Activated CD4-positive, alpha-beta T cell treated with anti-CD3 and anti-CD28 coated beads, Interleukin-2, amount 10 ng/mL, durations not matched to agents 7 days and 5 days (primary cell): ENCODE measurements around the gene DNMT1. TPM values are rescaled to one million over a fixed set of nuclear protein-coding genes. Genes with fewer than 3 reads are reported as not detected.
A peak's percentile ranks its signal among the peaks of the same experiment; 100 is the strongest.

Experiments
- CTCF ChIA-PET: fragments of 350-600 bp; sonication (Branson Sonifier 250); formaldehyde crosslinking; loops from one replicate; lab custom pipeline; 2021; ENCODE audit warnings: antibody characterized with exemption; lab: Charles Lee
- POLR2A ChIA-PET: fragments of 350-600 bp; sonication (Branson Sonifier 250); formaldehyde crosslinking; loops from one replicate; lab custom pipeline; 2021; ENCODE audit warnings: antibody characterized with exemption; lab: Charles Lee
- DNase-seq: peaks from one replicate; pipeline ENCODE4 v3.0.0-alpha.2; 2020
- H3K27ac Mint-ChIP-seq: one replicate; pipeline ENCODE4 v1.8.0; 2021; ENCODE audit warnings: mild to moderate bottlenecking, moderate library complexity, mixed read lengths
- H3K27me3 Mint-ChIP-seq: one replicate; pipeline ENCODE4 v1.8.0; 2021; ENCODE audit warnings: mixed read lengths
- H3K36me3 Mint-ChIP-seq: one replicate; pipeline ENCODE4 v1.8.0; 2021; ENCODE audit warnings: low read depth, mixed read lengths
- H3K4me1 Mint-ChIP-seq: one replicate; pipeline ENCODE4 v1.8.0; 2021; ENCODE audit warnings: mixed read lengths
- H3K4me3 Mint-ChIP-seq: one replicate; pipeline ENCODE4 v1.8.0; 2021; ENCODE audit warnings: mild to moderate bottlenecking, moderate library complexity, mixed read lengths
- H3K9me3 Mint-ChIP-seq: one replicate; pipeline ENCODE4 v1.8.0; 2021; ENCODE audit warnings: mixed read lengths
- total RNA-seq, 2 experiments: library from RNA; stranded (reverse); gene quantifications; one replicate each; pipeline ENCODE4 v1.2.3, GENCODE V29; 2021

Gene DNMT1
- total RNA-seq, 2 experiments from 2014 or later = 375 to 404 TPM

DNA sequence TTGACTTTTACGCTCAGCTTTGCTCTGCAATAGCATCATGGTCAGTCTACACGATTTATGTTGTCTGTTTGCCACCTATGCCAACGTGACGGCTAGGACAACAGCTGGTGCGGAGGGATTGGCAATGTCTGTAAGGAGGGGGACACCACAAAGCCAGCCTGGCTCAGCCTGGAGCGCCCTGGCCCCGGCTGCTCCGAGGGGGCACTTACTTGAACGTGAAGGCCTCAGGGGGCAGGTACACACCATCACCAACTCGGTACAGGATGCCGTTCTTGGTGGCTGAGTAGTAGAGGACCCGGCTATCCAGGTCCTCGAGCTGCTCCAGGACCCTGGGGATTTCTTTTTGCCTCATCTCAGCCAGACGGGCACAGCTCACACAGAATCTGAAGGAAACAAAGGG lies 48.6 kb downstream of the DNMT1 start:
- ChIA-PET POLR2A (no interaction called here), CTCF (no interaction called here)
- Mint-ChIP-seq H3K27ac (peak overlapping the region; percentile 43), H3K9me3 (no peaks in the 10 kb centered on the region), H3K27me3 (no peaks in the 10 kb centered on the region), H3K4me1 (peaks cover 38% of the 10 kb centered on the region), H3K4me3 (no peak overlapping the region), H3K36me3 (peaks cover 71% of the 10 kb centered on the region)
- DNase-seq = no peak

DNA sequence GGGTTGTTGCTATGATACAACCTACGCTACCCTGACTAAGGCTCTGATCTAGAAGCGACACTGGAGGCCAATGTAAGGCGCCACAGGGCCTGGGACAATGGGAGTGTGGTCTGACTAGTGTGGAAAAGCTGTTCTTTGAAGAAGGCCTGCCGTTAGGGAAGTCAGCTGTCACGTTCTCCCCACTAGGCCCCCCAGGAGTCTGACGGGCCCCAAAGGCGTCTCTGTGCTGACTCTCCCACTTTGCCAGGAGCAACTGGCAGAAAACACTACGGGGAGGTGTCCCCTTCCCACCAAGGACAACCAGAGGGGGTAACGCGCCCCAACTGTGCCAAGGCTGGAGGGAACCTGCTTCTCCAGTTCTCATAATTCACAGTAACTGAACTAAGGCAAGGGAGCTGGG lies 49.7 kb downstream of the DNMT1 start:
- POLR2A ChIA-PET = no interaction called here
- H3K36me3 Mint-ChIP-seq = peaks cover 70% of the 10 kb centered on the region

DNA sequence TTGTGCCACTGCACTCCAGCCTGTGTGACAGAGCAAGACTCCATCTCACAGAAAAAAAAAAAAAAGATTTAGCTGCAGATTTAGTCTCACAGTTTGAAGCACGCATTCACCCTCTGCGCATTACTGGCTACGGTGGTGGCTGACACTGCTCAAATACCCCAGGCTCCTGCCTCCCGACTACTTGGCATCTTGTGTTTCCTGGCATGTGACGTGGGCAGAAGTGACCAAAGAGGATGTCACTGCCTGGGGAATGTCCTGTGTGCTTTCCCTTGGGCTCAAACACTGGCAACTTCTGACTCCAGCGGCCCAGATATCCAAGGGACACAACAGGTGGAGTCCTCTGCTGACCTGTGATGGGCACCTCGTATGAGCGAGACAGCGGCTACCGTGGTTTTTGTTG lies 50.4 kb downstream of the DNMT1 start:
- DNase-seq = no peak
- Mint-ChIP-seq H3K27ac (peak overlapping the region; percentile 99), H3K27me3 (no peaks in the 10 kb centered on the region), H3K4me3 (no peak overlapping the region), H3K4me1 (peaks cover 38% of the 10 kb centered on the region), H3K36me3 (peaks cover 71% of the 10 kb centered on the region), H3K9me3 (no peaks in the 10 kb centered on the region)
- CTCF ChIA-PET = no interaction called here
- POLR2A ChIA-PET = no interaction called here

More for the DNA sequence above, 49.7 kb downstream of the DNMT1 start:
- Mint-ChIP-seq H3K27me3 (no peaks in the 10 kb centered on the region), H3K4me3 (no peak overlapping the region), H3K9me3 (no peaks in the 10 kb centered on the region), H3K27ac (peak overlapping the region; percentile 71), H3K4me1 (peaks cover 38% of the 10 kb centered on the region)
- DNase-seq = no peak
- CTCF ChIA-PET = no interaction called here

DNA sequence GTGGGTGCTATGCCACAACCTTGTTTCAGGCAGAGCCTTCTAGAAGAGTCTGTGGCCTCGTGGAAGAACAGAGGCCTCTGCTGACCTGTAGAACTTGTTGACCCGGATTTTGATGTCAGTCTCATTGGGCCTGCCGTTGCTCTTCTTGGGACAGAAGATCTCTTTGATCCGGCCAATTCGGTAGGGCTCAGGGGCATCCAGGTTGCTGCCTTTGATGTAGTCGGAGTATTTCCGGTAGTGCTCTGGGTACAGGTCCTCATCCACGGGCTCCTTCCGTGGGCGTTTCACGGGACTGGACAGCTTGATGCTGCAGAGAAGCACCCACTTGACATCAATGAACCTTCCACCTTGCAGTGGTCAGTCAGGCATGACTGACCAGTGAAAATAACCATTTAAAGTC lies 51.1 kb downstream of the DNMT1 start:
- CTCF ChIA-PET = interaction anchor here (0.7 to 1.2 kb wide), 4 partner anchors 8 to 107 kb away, joined by 3 to 6 read pairs (median 3); no protein-coding TSS in a partner anchor
- H3K36me3 Mint-ChIP-seq = peaks cover 73% of the 10 kb centered on the region
- peak; percentile 13 for DNase-seq
- peaks cover 38% of the 10 kb centered on the region for H3K4me1 Mint-ChIP-seq
- no peaks in the 10 kb centered on the region for H3K27me3 Mint-ChIP-seq
- POLR2A ChIA-PET = interaction anchor here (0.7 kb wide), 1 partner anchor 39 kb away, joined by 5 read pairs; no protein-coding TSS in a partner anchor
- H3K9me3 Mint-ChIP-seq = no peaks in the 10 kb centered on the region
- H3K27ac Mint-ChIP-seq = peak overlapping the region; percentile 99
- H3K4me3 Mint-ChIP-seq = peak overlapping the region; percentile 75

DNA sequence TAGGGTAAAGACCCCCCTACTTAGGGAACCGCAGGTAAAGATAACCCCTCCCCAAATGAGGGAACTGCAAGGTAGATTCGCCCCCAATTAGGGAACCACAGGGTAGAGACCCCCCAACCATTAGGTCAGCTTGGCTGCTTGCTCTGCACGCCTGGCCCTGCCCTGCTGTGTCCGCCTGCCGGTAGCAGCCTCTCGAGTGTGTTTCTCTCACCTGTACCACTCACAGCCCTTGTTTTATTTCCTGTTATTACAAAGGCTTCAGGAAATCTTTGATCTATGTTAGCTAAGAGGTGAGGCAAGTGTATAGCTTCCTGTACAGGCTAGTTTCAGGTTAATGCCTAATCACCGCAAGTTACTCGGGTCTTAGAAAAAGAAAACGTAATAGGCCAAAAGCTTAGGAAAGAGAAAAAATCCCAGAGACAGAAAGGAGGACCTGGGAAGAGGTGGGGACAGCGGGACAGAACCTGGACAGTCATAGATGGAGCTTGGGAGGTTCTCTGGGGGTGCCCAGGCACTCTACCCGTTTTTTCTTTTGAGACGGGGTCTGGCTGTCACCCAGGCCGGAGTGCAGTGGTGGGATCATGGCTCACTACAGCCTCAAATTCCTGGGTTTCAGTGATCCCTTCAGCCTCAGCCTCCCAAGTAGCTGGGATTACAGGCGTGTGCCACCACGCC lies 51.9 kb downstream of the DNMT1 start:
- H3K9me3 Mint-ChIP-seq = no peaks in the 10 kb centered on the region
- no peaks in the 10 kb centered on the region for H3K27me3 Mint-ChIP-seq
- peak; percentile 62 for DNase-seq
- ChIA-PET POLR2A (interaction anchor here (0.6 to 0.7 kb wide), 2 partner anchors 39 to 947 kb away, joined by 3 to 5 read pairs; partner anchors contain the start of gene LDLR), CTCF (interaction anchor here (0.7 to 1.2 kb wide), 6 partner anchors 8 to 108 kb away, joined by 3 to 6 read pairs (median 3); no protein-coding TSS in a partner anchor)
- H3K4me3 Mint-ChIP-seq = peak overlapping the region; percentile 75
- H3K4me1 Mint-ChIP-seq = peaks cover 38% of the 10 kb centered on the region
- peak overlapping the region; percentile 99 for H3K27ac Mint-ChIP-seq
- H3K36me3 Mint-ChIP-seq = peaks cover 72% of the 10 kb centered on the region

DNA sequence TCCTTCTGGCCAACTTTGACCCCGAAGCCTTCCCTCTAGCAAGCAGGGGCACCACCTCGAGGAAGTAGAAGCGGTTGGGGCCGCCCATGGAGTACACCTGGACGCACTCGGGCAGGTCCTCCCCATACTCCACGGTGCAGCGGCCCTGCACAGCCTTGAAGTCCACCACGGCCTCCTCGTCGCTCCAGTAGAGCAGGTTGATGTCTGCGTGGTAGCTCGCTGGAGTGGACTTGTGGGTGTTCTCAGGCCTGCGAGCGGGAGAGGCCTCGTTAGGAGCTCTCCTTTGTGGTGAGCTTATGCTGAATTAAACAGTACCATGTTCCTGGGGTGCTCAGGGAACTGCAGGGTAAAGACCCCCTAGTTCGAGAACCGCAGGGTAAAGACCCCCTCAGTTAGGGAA lies 52.8 kb downstream of the DNMT1 start:
- Mint-ChIP-seq H3K4me3 (no peak overlapping the region), H3K9me3 (no peaks in the 10 kb centered on the region), H3K27me3 (no peaks in the 10 kb centered on the region), H3K36me3 (peaks cover 75% of the 10 kb centered on the region), H3K4me1 (peaks cover 38% of the 10 kb centered on the region), H3K27ac (peak overlapping the region; percentile 99)
- no peak for DNase-seq
- ChIA-PET CTCF (interaction anchor here (0.8 to 1.3 kb wide), 4 partner anchors 9 to 23 kb away, joined by 3 to 5 read pairs (median 4); partner anchors contain the start of gene EIF3G), POLR2A (interaction anchor here (0.6 kb wide), 1 partner anchor 281 kb away, joined by 5 read pairs; no protein-coding TSS in a partner anchor)

DNA sequence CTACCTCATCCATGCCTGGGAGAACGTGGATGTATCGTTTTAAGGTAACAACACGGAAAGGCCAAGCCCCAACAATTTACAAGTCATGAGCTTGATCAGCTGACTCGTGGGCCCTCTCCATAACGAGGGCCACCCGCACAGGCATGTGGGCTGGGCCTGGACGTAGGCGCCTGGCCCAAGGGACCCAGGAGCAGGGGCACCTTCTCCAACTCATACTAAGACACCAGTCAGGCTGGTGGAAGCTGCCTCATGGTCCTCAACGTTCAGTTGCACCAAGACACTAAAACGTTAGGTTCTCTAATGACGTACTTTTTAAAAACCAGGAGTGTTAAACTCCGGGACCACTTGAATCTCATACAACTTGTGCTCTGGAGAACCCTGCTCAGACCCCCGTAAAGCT lies 53.3 kb downstream of the DNMT1 start:
- POLR2A ChIA-PET = interaction anchor here (0.6 kb wide), 1 partner anchor 281 kb away, joined by 5 read pairs; no protein-coding TSS in a partner anchor
- DNase-seq = no peak
- Mint-ChIP-seq H3K4me3 (no peak overlapping the region), H3K9me3 (no peaks in the 10 kb centered on the region), H3K36me3 (peaks cover 73% of the 10 kb centered on the region), H3K27me3 (no peaks in the 10 kb centered on the region), H3K27ac (peak overlapping the region; percentile 80), H3K4me1 (peaks cover 36% of the 10 kb centered on the region)
- CTCF ChIA-PET = interaction anchor here (0.8 to 1.3 kb wide), 4 partner anchors 9 to 24 kb away, joined by 3 to 5 read pairs (median 4); partner anchors contain the start of gene EIF3G

DNA sequence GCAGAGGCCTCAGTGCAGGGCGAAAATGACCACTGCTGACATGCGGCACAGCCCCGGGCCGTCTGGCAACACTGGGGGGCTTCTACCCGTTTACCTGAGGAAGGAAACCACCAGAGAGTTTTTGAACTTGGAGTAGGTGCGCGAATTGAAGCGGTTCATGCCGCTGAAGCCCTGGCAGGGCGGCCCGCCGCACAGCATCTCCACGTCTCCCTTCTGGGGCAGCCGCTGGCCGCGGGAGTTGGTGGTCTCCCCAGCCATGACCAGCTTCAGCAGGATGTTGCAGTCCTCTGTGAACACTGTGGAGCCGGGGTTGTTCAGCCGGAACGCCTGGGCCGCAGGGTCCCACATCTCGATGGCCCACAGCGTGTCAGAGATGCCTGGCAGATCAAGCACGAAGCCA lies 54.8 kb downstream of the DNMT1 start:
- no peaks in the 10 kb centered on the region for H3K9me3 Mint-ChIP-seq
- POLR2A ChIA-PET = no interaction called here
- peaks cover 26% of the 10 kb centered on the region for H3K4me1 Mint-ChIP-seq
- no peak overlapping the region for H3K27ac Mint-ChIP-seq
- no peak for DNase-seq
- no peaks in the 10 kb centered on the region for H3K27me3 Mint-ChIP-seq
- H3K36me3 Mint-ChIP-seq = peaks cover 65% of the 10 kb centered on the region
- no peak overlapping the region for H3K4me3 Mint-ChIP-seq
- CTCF ChIA-PET = interaction anchor here (0.7 to 1.2 kb wide), 3 partner anchors 26 to 88 kb away, joined by 3 to 4 read pairs (median 3); no protein-coding TSS in a partner anchor

DNA sequence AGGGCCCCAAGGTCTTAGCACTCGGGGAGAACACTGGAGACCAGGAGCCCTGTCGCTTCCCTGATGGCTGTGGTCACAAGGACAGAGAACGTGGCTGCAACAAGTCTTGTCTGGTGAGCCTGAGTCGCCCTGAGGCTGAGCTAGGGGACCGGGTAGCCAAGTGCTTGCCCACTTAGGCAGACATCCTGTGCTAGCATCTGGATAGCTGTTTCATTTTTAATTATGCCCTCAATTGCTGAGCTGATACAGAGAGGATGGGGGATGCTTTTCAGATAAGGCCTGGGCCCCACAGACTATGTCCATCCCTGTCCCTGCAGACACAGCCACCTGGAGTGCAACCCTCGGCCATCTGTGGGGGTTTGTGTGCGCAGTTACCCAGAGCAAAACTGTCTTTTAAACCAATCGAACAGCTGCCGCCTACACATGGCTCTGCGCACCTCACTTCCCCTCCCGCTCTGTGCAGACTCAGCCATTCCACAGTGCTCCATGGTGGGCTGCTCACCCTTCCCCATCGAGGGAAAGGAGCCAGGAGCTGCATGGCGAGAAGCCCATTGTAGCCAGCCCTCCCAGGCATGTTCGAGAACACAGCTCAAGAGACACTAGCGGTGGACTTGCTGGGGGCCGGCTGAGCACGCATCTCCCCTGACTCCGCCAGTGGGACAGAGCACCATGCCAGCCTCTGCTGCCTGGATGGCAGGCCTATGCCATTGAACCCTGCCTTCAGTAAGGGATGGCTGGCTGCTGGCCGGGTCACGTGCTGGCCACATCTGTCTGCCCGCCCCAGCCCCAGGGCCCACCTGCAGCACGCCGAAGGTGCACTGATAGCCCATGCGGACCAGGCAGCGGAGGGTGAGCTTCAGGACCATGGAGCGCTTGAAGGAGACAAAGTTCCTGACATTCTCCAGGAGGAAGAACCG lies 55.6 kb downstream of the DNMT1 start:
- CTCF ChIA-PET = interaction anchor here (0.6 to 1.4 kb wide), 6 partner anchors 25 to 330 kb away, joined by 3 to 4 read pairs (median 3); no protein-coding TSS in a partner anchor
- Mint-ChIP-seq H3K27ac (peak overlapping the region; percentile 78), H3K4me1 (peaks cover 22% of the 10 kb centered on the region), H3K9me3 (no peaks in the 10 kb centered on the region), H3K36me3 (peaks cover 60% of the 10 kb centered on the region), H3K27me3 (no peaks in the 10 kb centered on the region), H3K4me3 (no peak overlapping the region)
- no peak for DNase-seq
- POLR2A ChIA-PET = no interaction called here

DNA sequence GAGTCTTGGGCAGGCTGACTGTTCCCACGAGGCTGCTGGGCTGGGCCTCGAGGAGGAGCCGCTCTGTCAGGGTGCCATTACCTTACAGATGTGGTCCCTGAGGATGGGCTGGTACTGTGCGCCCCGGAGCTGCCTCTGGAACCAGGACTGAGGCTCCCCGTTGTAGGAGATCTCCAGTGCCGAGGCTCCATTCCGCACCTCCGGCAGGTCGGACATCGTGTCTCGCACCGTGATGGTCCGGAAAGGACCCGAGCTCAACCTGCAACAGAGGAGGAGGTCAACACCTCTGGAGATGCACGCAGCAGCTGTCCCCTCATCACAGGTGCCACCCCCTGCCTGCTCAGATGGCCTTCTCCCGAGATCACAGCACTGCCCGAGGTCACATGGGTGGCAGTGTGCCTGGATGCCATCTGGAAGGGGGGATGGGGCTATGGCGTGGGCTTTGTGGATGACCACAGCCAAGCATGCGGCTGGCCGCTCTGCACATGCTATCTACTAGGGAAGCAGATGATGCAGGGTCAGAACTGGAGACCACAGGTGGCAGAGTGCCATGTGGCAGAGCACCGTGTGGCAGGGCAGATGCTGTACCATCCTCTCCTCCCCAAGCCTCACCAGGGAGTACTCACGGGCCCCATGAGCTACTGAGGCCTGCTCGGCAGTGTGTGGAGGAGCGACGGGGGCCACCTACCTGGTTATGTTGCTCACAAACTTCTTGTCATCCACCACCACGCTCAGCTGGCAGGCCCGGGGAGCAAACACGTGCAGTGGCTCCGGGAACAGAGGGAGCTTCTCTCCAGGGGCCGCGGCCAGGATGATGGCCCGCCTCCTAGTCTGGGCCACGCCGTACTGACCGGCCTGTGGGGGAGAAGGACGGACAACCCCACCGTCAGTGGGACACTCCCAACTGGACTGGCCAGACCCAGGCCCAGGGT lies 56.7 kb downstream of the DNMT1 start:
- Mint-ChIP-seq H3K27me3 (no peaks in the 10 kb centered on the region), H3K9me3 (no peaks in the 10 kb centered on the region), H3K36me3 (peaks cover 58% of the 10 kb centered on the region), H3K4me1 (peaks cover 14% of the 10 kb centered on the region), H3K4me3 (no peak overlapping the region), H3K27ac (no peak overlapping the region)
- ChIA-PET CTCF (interaction anchor here (0.7 to 1.4 kb wide), 3 partner anchors 18 to 278 kb away, joined by 3 read pairs; no protein-coding TSS in a partner anchor), POLR2A (no interaction called here)
- DNase-seq = no peak

DNA sequence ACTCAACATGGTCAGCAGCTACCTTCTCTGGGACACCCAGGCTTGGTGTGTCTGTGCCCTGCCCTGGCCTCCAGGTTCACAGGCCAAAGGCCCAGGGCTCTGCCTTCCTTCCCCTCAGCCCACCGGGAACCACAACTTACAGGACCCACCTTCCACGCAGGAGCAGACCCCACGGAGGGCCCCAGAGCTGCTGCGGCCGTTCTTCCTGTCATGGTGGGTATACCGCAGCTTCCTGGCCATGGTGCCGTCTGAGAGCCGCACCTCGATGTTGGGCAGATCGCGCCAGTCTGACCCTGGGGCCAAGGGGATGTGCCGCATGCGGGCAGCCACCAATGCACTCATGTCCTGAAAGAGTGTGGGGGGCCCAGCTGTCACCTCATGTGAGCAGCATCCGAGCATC lies 57.8 kb downstream of the DNMT1 start:
- Mint-ChIP-seq H3K27ac (peak overlapping the region; percentile 9), H3K4me1 (peaks cover 4% of the 10 kb centered on the region), H3K4me3 (no peak overlapping the region), H3K36me3 (peaks cover 52% of the 10 kb centered on the region), H3K9me3 (no peaks in the 10 kb centered on the region), H3K27me3 (no peaks in the 10 kb centered on the region)
- ChIA-PET CTCF (interaction anchor here (0.7 to 1.2 kb wide), 2 partner anchors 16 kb away, joined by 3 read pairs; no protein-coding TSS in a partner anchor), POLR2A (no interaction called here)
- no peak for DNase-seq
